Activated CD4-positive, CD25-positive, alpha-beta regulatory T cell (primary cell): Measurements from ENCODE around the gene WDFY4.

Experiments used
- DNase-seq, 4 experiments: peaks; one replicate each; lab custom pipeline; 2025; lab: John Stamatoyannopoulos, UW

Gene WDFY4

GRCh38 chr10:48985621-48986158 is 301.0 kb downstream of the WDFY4 start:
- DNase-seq: no peak

- DNase-seq: no peak
Observed at GRCh38 chr10:48990226-48990625, 305.6 kb downstream of the WDFY4 start.

GRCh38 chr10:48993627-48994026 is 309.0 kb downstream of the WDFY4 start:
- DNase-seq: no peak

- DNase-seq: no peak
Observed at GRCh38 chr10:48996329-48996728, 311.7 kb downstream of the WDFY4 start.

GRCh38 chr10:48999346-48999745 is 314.7 kb downstream of the WDFY4 start:
- DNase-seq: no peak

GRCh38 chr10:49000437-49001398 is 316.0 kb downstream of the WDFY4 start:
- DNase-seq: no peak

GRCh38 chr10:49001402-49001801 is 316.7 kb downstream of the WDFY4 start:
- DNase-seq: no peak

GRCh38 chr10:49001870-49002672 is 317.4 kb downstream of the WDFY4 start:
- no peak for DNase-seq

GRCh38 chr10:49005270-49005669 is 320.6 kb downstream of the WDFY4 start:
- DNase-seq: no peak

- DNase-seq: no peak
Observed at GRCh38 chr10:49007129-49007528, 322.5 kb downstream of the WDFY4 start.

- no peak for DNase-seq
Observed at GRCh38 chr10:49008091-49008490, 323.4 kb downstream of the WDFY4 start.

- no peak for DNase-seq
Observed at GRCh38 chr10:49008505-49009198, 324.0 kb downstream of the WDFY4 start.

GRCh38 chr10:49009199-49009979 is 324.7 kb downstream of the WDFY4 start:
- DNase-seq: no peak

GRCh38 chr10:49010295-49010694 is 325.6 kb downstream of the WDFY4 start:
- no peak for DNase-seq

GRCh38 chr10:49010865-49011264 is 326.2 kb downstream of the WDFY4 start:
- DNase-seq: no peak

GRCh38 chr10:49011756-49012155 is 327.1 kb downstream of the WDFY4 start:
- DNase-seq: no peak

GRCh38 chr10:49012603-49013002 is 327.9 kb downstream of the WDFY4 start:
- no peak for DNase-seq

GRCh38 chr10:49015700-49016099 is 331.0 kb downstream of the WDFY4 start:
- no peak for DNase-seq

GRCh38 chr10:49021685-49022084 is 337.0 kb downstream of the WDFY4 start:
- no peak for DNase-seq

GRCh38 chr10:49023071-49023470 is 338.4 kb downstream of the WDFY4 start:
- no peak for DNase-seq

- DNase-seq: no peak
Observed at GRCh38 chr10:49023752-49024151, 339.1 kb downstream of the WDFY4 start.
